ENCODE data around the gene SLC22A13. TPM values are rescaled to one million over a fixed set of nuclear protein-coding genes. Genes with fewer than 3 reads are reported as not detected.

The SLC22A13 gene
- total RNA-seq, 2 donors from 2014 or later = 0.52 TPM; not detected in 1

GRCh38 chr3:38250198-38250597, 15.4 kb upstream of the SLC22A13 start:
- Histone ChIP-seq H3K4me1 (no peaks in the 10 kb centered on the region), H3K9me3 (no peaks in the 10 kb centered on the region), H3K4me3 (no peak overlapping the region), H3K36me3 (replicated peaks in 1 of 2; ENCODE audit: insufficient read depth in 1 of 2, low read depth in 2 of 2) (peaks cover 0 to 30% of the 10 kb centered on the region in 2 donors), H3K27ac (no peak overlapping the region), H3K27me3 (no peaks in the 10 kb centered on the region)
- TF ChIP-seq POLR2A (IDR thresholded peaks at IDR 0.05) = no peak
- TF ChIP-seq CTCF (IDR thresholded peaks at IDR 0.05) = no peak
- no peak for DNase-seq
- ATAC-seq = no peak
- intact Hi-C loops (cut with DNase I) = no loop called here
- WGBS, 2 donors = 75 to 78% methylated on average over 2 of the region's 2 CpGs

GRCh38 chr3:38251197-38251596, 14.4 kb upstream of the SLC22A13 start:
- no peaks in the 10 kb centered on the region for H3K27me3 ChIP-seq
- H3K36me3 ChIP-seq (replicated peaks in 1 of 2; ENCODE audit: insufficient read depth in 1 of 2, low read depth in 2 of 2) = peaks cover 0 to 30% of the 10 kb centered on the region in 2 donors
- ATAC-seq = no peak
- H3K4me1 ChIP-seq = no peaks in the 10 kb centered on the region
- TF ChIP-seq CTCF (IDR thresholded peaks at IDR 0.05) (no peak), POLR2A (IDR thresholded peaks at IDR 0.05) (no peak)
- DNase-seq = no peak
- WGBS, 2 donors = 90 to 95% methylated on average over 4 of the region's 4 CpGs
- H3K4me3 ChIP-seq = no peak overlapping the region
- H3K9me3 ChIP-seq = no peaks in the 10 kb centered on the region
- H3K27ac ChIP-seq = no peak overlapping the region
- intact Hi-C loops (cut with DNase I) = no loop called here

- intact Hi-C loops (cut with DNase I) = no loop called here
- no peak for DNase-seq
- no peak overlapping the region for H3K27ac ChIP-seq
- peaks cover 10% of the 10 kb centered on the region for H3K4me1 ChIP-seq
- no peak overlapping the region for H3K4me3 ChIP-seq
- H3K9me3 ChIP-seq = no peaks in the 10 kb centered on the region
- no peak for ATAC-seq
- 93 to 96% methylated on average over 4 of the region's 4 CpGs for WGBS, 2 donors
- H3K27me3 ChIP-seq = no peaks in the 10 kb centered on the region
- TF ChIP-seq POLR2A (IDR thresholded peaks at IDR 0.05) = no peak
- TF ChIP-seq CTCF (IDR thresholded peaks at IDR 0.05) = no peak
- peaks cover 0 to 26% of the 10 kb centered on the region in 2 donors for H3K36me3 ChIP-seq (replicated peaks in 1 of 2; ENCODE audit: insufficient read depth in 1 of 2, low read depth in 2 of 2)
These were observed 11.9 kb upstream of the SLC22A13 start for GRCh38 chr3:38253704-38254103.

- intact Hi-C loops (cut with DNase I) = no loop called here
- peaks cover 0 to 24% of the 10 kb centered on the region in 2 donors for H3K36me3 ChIP-seq (replicated peaks in 1 of 2; ENCODE audit: insufficient read depth in 1 of 2, low read depth in 2 of 2)
- 79 to 89% methylated on average over 2 of the region's 2 CpGs for WGBS, 2 donors
These were observed 10.7 kb upstream of the SLC22A13 start for GRCh38 chr3:38254872-38255271.

More at GRCh38 chr3:38254872-38255271, 10.7 kb upstream of the SLC22A13 start:
- H3K4me1 ChIP-seq = peaks cover 10% of the 10 kb centered on the region
- H3K27ac ChIP-seq = no peak overlapping the region
- DNase-seq = no peak
- H3K27me3 ChIP-seq = no peaks in the 10 kb centered on the region
- H3K4me3 ChIP-seq = no peak overlapping the region
- TF ChIP-seq POLR2A (IDR thresholded peaks at IDR 0.05) (no peak), CTCF (IDR thresholded peaks at IDR 0.05) (no peak)
- no peak for ATAC-seq
- no peaks in the 10 kb centered on the region for H3K9me3 ChIP-seq

Measured in body of pancreas (tissue), 4 donors.